Muscle layer of duodenum (tissue), 2 donors: ENCODE measurements around the gene KAT6B.

ENCODE experiments used
- H3K27ac ChIP-seq: one replicate; pipeline ENCODE4 v1.7.0; 2013; ENCODE audit warnings: mild to moderate bottlenecking, low read length
- H3K27me3 ChIP-seq: one replicate; pipeline ENCODE4 v1.7.0; 2013; ENCODE audit warnings: low read depth, mild to moderate bottlenecking, control low read depth, low read length
- H3K36me3 ChIP-seq, 2 donors: one replicate each; pipeline ENCODE4 v1.7.0; 2013; ENCODE audit warnings: low read length in 2 of 2, control low read depth in 1 of 2, mild to moderate bottlenecking in 1 of 2; ENCODE audit not compliant: insufficient read depth in 2 of 2, control insufficient read depth in 1 of 2
- H3K4me1 ChIP-seq, 2 donors: one replicate each; pipeline ENCODE4 v1.7.0; 2013; ENCODE audit warnings: low read length in 2 of 2, mild to moderate bottlenecking in 2 of 2, control low read depth in 1 of 2, moderate library complexity in 1 of 2; ENCODE audit not compliant: insufficient read depth in 2 of 2, control insufficient read depth in 1 of 2
- H3K4me3 ChIP-seq, 2 donors: one replicate each; pipeline ENCODE4 v1.7.0; 2013; ENCODE audit warnings: low read length in 2 of 2, low read depth in 1 of 2, mild to moderate bottlenecking in 1 of 2
- H3K9me3 ChIP-seq, 2 donors: one replicate each; pipeline ENCODE4 v1.7.0; 2013; ENCODE audit warnings: low read length in 2 of 2, control low read depth in 1 of 2, mild to moderate bottlenecking in 1 of 2; ENCODE audit not compliant: control insufficient read depth in 1 of 2
- donor health status: healthy.

The KAT6B gene

DNA sequence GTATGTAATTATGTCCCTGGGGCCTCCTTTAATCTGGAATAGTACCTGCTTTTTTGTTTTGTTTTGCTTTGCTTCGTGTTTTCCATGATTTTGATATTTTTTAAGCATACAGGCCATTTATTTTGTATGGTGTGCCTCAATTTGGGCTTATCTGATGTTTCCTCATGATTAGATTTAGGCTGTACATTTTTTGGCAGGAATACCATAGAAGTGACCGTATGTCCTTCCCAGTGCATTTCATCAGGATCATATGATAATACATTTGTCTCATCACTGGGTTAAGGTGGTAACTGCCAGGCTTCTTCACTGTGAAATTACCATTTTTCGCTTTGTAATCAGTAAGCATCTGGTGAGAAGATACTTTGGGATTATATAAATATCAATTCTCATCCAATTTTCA, 167.2 kb downstream of the KAT6B start:
- no peaks in the 10 kb centered on the region for H3K27me3 ChIP-seq
- H3K27ac ChIP-seq: no peak overlapping the region
- H3K4me3 ChIP-seq: no peak overlapping the region
- peaks cover 16 to 23% of the 10 kb centered on the region in 2 donors for H3K36me3 ChIP-seq
- peaks cover under 1 to 9% of the 10 kb centered on the region in 2 donors for H3K4me1 ChIP-seq
- H3K9me3 ChIP-seq: no peaks in the 10 kb centered on the region

GRCh38 chr10:74994854-74995253, 168.5 kb downstream of the KAT6B start:
- peaks cover 16 to 23% of the 10 kb centered on the region in 2 donors for H3K36me3 ChIP-seq
- H3K4me1 ChIP-seq: no peaks in the 10 kb centered on the region
- H3K27ac ChIP-seq: no peak overlapping the region
- H3K27me3 ChIP-seq: no peaks in the 10 kb centered on the region
- H3K9me3 ChIP-seq: no peaks in the 10 kb centered on the region
- no peak overlapping the region for H3K4me3 ChIP-seq

- Histone ChIP-seq H3K27me3 (no peaks in the 10 kb centered on the region), H3K36me3 (peaks cover 16 to 23% of the 10 kb centered on the region in 2 donors), H3K4me3 (no peak overlapping the region), H3K4me1 (no peaks in the 10 kb centered on the region), H3K9me3 (no peaks in the 10 kb centered on the region), H3K27ac (no peak overlapping the region)
Measured at GRCh38 chr10:74995806-74996205, 169.4 kb downstream of the KAT6B start.

DNA sequence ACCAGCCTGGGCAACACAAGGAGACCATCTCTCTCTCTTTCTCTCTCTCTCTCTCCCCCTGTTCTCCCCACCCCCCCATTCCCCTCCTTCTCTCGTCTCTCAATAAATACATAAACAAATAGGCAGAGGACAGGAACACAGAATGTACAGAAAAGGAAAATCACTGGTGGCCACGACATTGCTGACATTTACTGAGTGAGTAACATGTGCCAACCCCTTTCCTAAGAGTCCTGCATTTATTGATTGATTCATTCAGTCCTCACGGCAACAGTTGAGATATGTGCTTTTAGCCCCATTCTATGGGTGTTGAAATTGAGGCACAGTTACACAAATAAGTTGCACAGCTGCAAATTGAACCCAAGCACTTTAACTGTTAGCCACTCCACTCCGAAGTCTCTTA, 170.8 kb downstream of the KAT6B start:
- Histone ChIP-seq H3K36me3 (peaks cover 20 to 26% of the 10 kb centered on the region in 2 donors), H3K9me3 (no peaks in the 10 kb centered on the region), H3K4me1 (no peaks in the 10 kb centered on the region), H3K27ac (no peak overlapping the region), H3K27me3 (no peaks in the 10 kb centered on the region), H3K4me3 (no peak overlapping the region)

GRCh38 chr10:75000748-75001321, 174.4 kb downstream of the KAT6B start:
- Histone ChIP-seq H3K36me3 (peaks cover 8 to 12% of the 10 kb centered on the region in 2 donors), H3K27me3 (no peaks in the 10 kb centered on the region), H3K9me3 (no peaks in the 10 kb centered on the region), H3K27ac (no peak overlapping the region), H3K4me1 (no peaks in the 10 kb centered on the region), H3K4me3 (no peak overlapping the region)

GRCh38 chr10:75001715-75002350, 175.4 kb downstream of the KAT6B start:
- H3K4me3 ChIP-seq: no peak overlapping the region
- no peaks in the 10 kb centered on the region for H3K4me1 ChIP-seq
- peaks cover 3 to 7% of the 10 kb centered on the region in 2 donors for H3K36me3 ChIP-seq
- H3K27me3 ChIP-seq: no peaks in the 10 kb centered on the region
- H3K9me3 ChIP-seq: no peaks in the 10 kb centered on the region
- H3K27ac ChIP-seq: no peak overlapping the region

GRCh38 chr10:75002351-75002725, 175.9 kb downstream of the KAT6B start:
- Histone ChIP-seq H3K36me3 (peaks cover 3 to 7% of the 10 kb centered on the region in 2 donors), H3K9me3 (no peaks in the 10 kb centered on the region), H3K27ac (no peak overlapping the region), H3K4me1 (peaks cover 0 to 3% of the 10 kb centered on the region in 2 donors), H3K4me3 (no peak overlapping the region), H3K27me3 (no peaks in the 10 kb centered on the region)

DNA sequence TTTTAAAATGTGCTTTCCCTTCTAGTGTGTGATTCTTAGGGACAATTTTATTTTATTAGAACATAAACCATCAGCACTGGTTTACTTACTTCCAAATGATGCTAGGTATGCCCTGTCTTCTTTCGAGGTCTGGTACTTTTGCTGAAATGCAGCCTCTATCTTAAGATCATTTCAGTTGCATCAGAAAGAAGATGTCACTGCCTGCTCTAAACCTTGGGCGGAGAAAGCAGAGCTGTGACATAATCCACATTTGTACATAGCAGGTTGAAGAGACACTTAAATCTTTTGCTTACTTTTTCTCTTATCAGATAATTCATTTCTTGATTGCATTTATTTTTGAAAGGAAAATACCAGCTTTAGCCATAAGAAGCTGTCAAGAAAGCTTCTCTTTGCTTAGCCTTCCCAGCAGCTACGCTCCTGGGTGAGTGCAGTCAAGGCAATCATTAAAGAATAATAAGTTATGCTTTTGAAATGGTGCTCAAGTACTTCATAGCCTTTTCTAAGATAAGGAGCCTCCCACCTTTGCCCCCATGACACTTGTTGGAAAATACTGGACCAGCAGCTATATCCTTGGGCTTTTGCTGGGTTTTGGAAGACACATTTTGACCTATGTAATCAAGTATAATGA, 176.7 kb downstream of the KAT6B start:
- H3K36me3 ChIP-seq: peaks cover 3 to 7% of the 10 kb centered on the region in 2 donors

GRCh38 chr10:75003891-75004290, 177.5 kb downstream of the KAT6B start:
- Histone ChIP-seq H3K4me3 (no peak overlapping the region), H3K9me3 (no peaks in the 10 kb centered on the region), H3K27me3 (no peaks in the 10 kb centered on the region), H3K27ac (no peak overlapping the region), H3K36me3 (peaks cover 3 to 7% of the 10 kb centered on the region in 2 donors), H3K4me1 (peaks cover 0 to 3% of the 10 kb centered on the region in 2 donors)

More for the DNA sequence above, 176.7 kb downstream of the KAT6B start:
- H3K9me3 ChIP-seq: no peaks in the 10 kb centered on the region
- H3K27me3 ChIP-seq: no peaks in the 10 kb centered on the region
- peaks cover 0 to 3% of the 10 kb centered on the region in 2 donors for H3K4me1 ChIP-seq
- no peak overlapping the region for H3K27ac ChIP-seq
- H3K4me3 ChIP-seq: no peak overlapping the region

- Histone ChIP-seq H3K4me3 (no peak overlapping the region), H3K27ac (no peak overlapping the region), H3K36me3 (no peaks in the 10 kb centered on the region), H3K27me3 (no peaks in the 10 kb centered on the region), H3K4me1 (peaks cover 0 to 3% of the 10 kb centered on the region in 2 donors), H3K9me3 (no peaks in the 10 kb centered on the region)
Measured at GRCh38 chr10:75007646-75008045, 181.2 kb downstream of the KAT6B start.

- Histone ChIP-seq H3K27me3 (no peaks in the 10 kb centered on the region), H3K27ac (no peak overlapping the region), H3K4me1 (peaks cover 0 to 8% of the 10 kb centered on the region in 2 donors), H3K36me3 (no peaks in the 10 kb centered on the region), H3K9me3 (no peaks in the 10 kb centered on the region), H3K4me3 (no peak overlapping the region)
Measured at GRCh38 chr10:75008952-75009351, 182.6 kb downstream of the KAT6B start.
